ENCODE data around the gene GALR2.

GALR2 gene

GRCh38 chr17:76097716-76098295 lies 23.2 kb downstream of the GALR2 start:
- TF ChIP-seq CTCF (IDR thresholded peaks at IDR 0.05; ENCODE audit: extremely low read depth, missing control alignments) = no peak
- DNase-seq (ENCODE audit: low spot score) = no peak

- no peak for DNase-seq (ENCODE audit: low spot score)
These were observed 28.3 kb downstream of the GALR2 start for GRCh38 chr17:76102944-76103273.

GRCh38 chr17:76103274-76104139 lies 28.9 kb downstream of the GALR2 start, which contains the start of gene EXOC7:
Gene EXOC7 (minus strand): TSS chr17:76103787. CDS start chr17:76103692, 95 bp downstream.
- TF ChIP-seq CTCF (IDR thresholded peaks at IDR 0.05; ENCODE audit: extremely low read depth, missing control alignments) = no peak

More at GRCh38 chr17:76102944-76103273, 28.3 kb downstream of the GALR2 start:
- TF ChIP-seq CTCF (IDR thresholded peaks at IDR 0.05; ENCODE audit: extremely low read depth, missing control alignments) = no peak

GRCh38 chr17:76104140-76104895 lies 29.7 kb downstream of the GALR2 start:
- no peak for TF ChIP-seq CTCF (IDR thresholded peaks at IDR 0.05; ENCODE audit: extremely low read depth, missing control alignments)
- DNase-seq (ENCODE audit: low spot score) = no peak

More at GRCh38 chr17:76103274-76104139, 28.9 kb downstream of the GALR2 start, which contains the start of gene EXOC7:
- peak; percentile 97 for DNase-seq (ENCODE audit: low spot score)

- no peak for TF ChIP-seq CTCF (IDR thresholded peaks at IDR 0.05; ENCODE audit: extremely low read depth, missing control alignments)
- DNase-seq (ENCODE audit: low spot score) = no peak
These were observed 30.3 kb downstream of the GALR2 start for GRCh38 chr17:76104896-76105231.

GRCh38 chr17:76106703-76107102 lies 32.1 kb downstream of the GALR2 start:
- TF ChIP-seq CTCF (IDR thresholded peaks at IDR 0.05; ENCODE audit: extremely low read depth, missing control alignments) = no peak
- DNase-seq (ENCODE audit: low spot score) = no peak

- TF ChIP-seq CTCF (IDR thresholded peaks at IDR 0.05; ENCODE audit: extremely low read depth, missing control alignments) = no peak
- no peak for DNase-seq (ENCODE audit: low spot score)
These were observed 32.9 kb downstream of the GALR2 start for GRCh38 chr17:76107509-76107908.
